ENCODE results near the gene EBLN2. TPM values are rescaled to one million over a fixed set of nuclear protein-coding genes. Genes with fewer than 3 reads are reported as not detected.

Gene EBLN2
- total RNA-seq, 1 donor from 2014 or later: 8.4 TPM

GRCh38 chr3:73069775-73070444 is 8.5 kb downstream of the EBLN2 start:
- H3K9me3 Mint-ChIP-seq: no peaks in the 10 kb centered on the region
- peaks cover 11% of the 10 kb centered on the region for H3K36me3 Mint-ChIP-seq (ENCODE audit: low read depth)
- no peaks in the 10 kb centered on the region for H3K27me3 Mint-ChIP-seq (ENCODE audit: insufficient read depth)
- peaks cover 44% of the 10 kb centered on the region for H3K4me1 Mint-ChIP-seq (ENCODE audit: low read depth)
- intact Hi-C loops (cut with micrococcal nuclease): no loop called here
- DNase-seq (ENCODE audit: low spot score): no peak
- no peak overlapping the region for H3K4me3 Mint-ChIP-seq
- no peak overlapping the region for H3K27ac Mint-ChIP-seq

- Mint-ChIP-seq H3K4me3 (no peak overlapping the region), H3K9me3 (no peaks in the 10 kb centered on the region), H3K36me3 (ENCODE audit: low read depth) (peaks cover 3% of the 10 kb centered on the region), H3K27me3 (ENCODE audit: insufficient read depth) (no peaks in the 10 kb centered on the region), H3K4me1 (ENCODE audit: low read depth) (peaks cover 42% of the 10 kb centered on the region), H3K27ac (peak overlapping the region; percentile 7)
- no peak for DNase-seq (ENCODE audit: low spot score)
- intact Hi-C loops (cut with micrococcal nuclease): no loop called here
Measured at GRCh38 chr3:73070675-73071575, 9.5 kb downstream of the EBLN2 start.

- Mint-ChIP-seq H3K36me3 (ENCODE audit: low read depth) (peaks cover 2% of the 10 kb centered on the region), H3K27ac (no peak overlapping the region), H3K27me3 (ENCODE audit: insufficient read depth) (peaks cover 2% of the 10 kb centered on the region), H3K4me3 (no peak overlapping the region), H3K9me3 (no peaks in the 10 kb centered on the region), H3K4me1 (ENCODE audit: low read depth) (peaks cover 42% of the 10 kb centered on the region)
- no peak for DNase-seq (ENCODE audit: low spot score)
- intact Hi-C loops (cut with micrococcal nuclease): no loop called here
Measured at GRCh38 chr3:73071952-73072351, 10.5 kb downstream of the EBLN2 start.

- intact Hi-C loops (cut with micrococcal nuclease): no loop called here
- H3K4me1 Mint-ChIP-seq (ENCODE audit: low read depth): peaks cover 42% of the 10 kb centered on the region
- DNase-seq (ENCODE audit: low spot score): no peak
- H3K4me3 Mint-ChIP-seq: no peak overlapping the region
- no peaks in the 10 kb centered on the region for H3K9me3 Mint-ChIP-seq
- no peak overlapping the region for H3K27ac Mint-ChIP-seq
- peaks cover 2% of the 10 kb centered on the region for H3K27me3 Mint-ChIP-seq (ENCODE audit: insufficient read depth)
- H3K36me3 Mint-ChIP-seq (ENCODE audit: low read depth): peaks cover 2% of the 10 kb centered on the region
Measured at GRCh38 chr3:73072634-73073033, 11.2 kb downstream of the EBLN2 start.

- peaks cover 42% of the 10 kb centered on the region for H3K4me1 Mint-ChIP-seq (ENCODE audit: low read depth)
- intact Hi-C loops (cut with micrococcal nuclease): no loop called here
- peaks cover 2% of the 10 kb centered on the region for H3K27me3 Mint-ChIP-seq (ENCODE audit: insufficient read depth)
- no peak overlapping the region for H3K4me3 Mint-ChIP-seq
- no peaks in the 10 kb centered on the region for H3K36me3 Mint-ChIP-seq (ENCODE audit: low read depth)
- H3K27ac Mint-ChIP-seq: no peak overlapping the region
- no peak for DNase-seq (ENCODE audit: low spot score)
- no peaks in the 10 kb centered on the region for H3K9me3 Mint-ChIP-seq
Measured at GRCh38 chr3:73073091-73073707, 11.7 kb downstream of the EBLN2 start.

GRCh38 chr3:73074781-73075180 is 13.3 kb downstream of the EBLN2 start:
- H3K9me3 Mint-ChIP-seq: no peaks in the 10 kb centered on the region
- no peak overlapping the region for H3K4me3 Mint-ChIP-seq
- DNase-seq (ENCODE audit: low spot score): no peak
- intact Hi-C loops (cut with micrococcal nuclease): no loop called here
- H3K4me1 Mint-ChIP-seq (ENCODE audit: low read depth): peaks cover 42% of the 10 kb centered on the region
- H3K36me3 Mint-ChIP-seq (ENCODE audit: low read depth): no peaks in the 10 kb centered on the region
- no peak overlapping the region for H3K27ac Mint-ChIP-seq
- peaks cover 2% of the 10 kb centered on the region for H3K27me3 Mint-ChIP-seq (ENCODE audit: insufficient read depth)

GRCh38 chr3:73080216-73080966 is 18.9 kb downstream of the EBLN2 start:
- Mint-ChIP-seq H3K9me3 (no peaks in the 10 kb centered on the region), H3K36me3 (ENCODE audit: low read depth) (no peaks in the 10 kb centered on the region), H3K4me1 (ENCODE audit: low read depth) (peaks cover 5% of the 10 kb centered on the region), H3K4me3 (no peak overlapping the region), H3K27ac (no peak overlapping the region), H3K27me3 (ENCODE audit: insufficient read depth) (peaks cover 2% of the 10 kb centered on the region)
- DNase-seq (ENCODE audit: low spot score): no peak
- intact Hi-C loops (cut with micrococcal nuclease): no loop called here

- Mint-ChIP-seq H3K9me3 (no peaks in the 10 kb centered on the region), H3K36me3 (ENCODE audit: low read depth) (no peaks in the 10 kb centered on the region), H3K27ac (no peak overlapping the region), H3K4me1 (ENCODE audit: low read depth) (peaks cover 9% of the 10 kb centered on the region), H3K27me3 (ENCODE audit: insufficient read depth) (peaks cover 2% of the 10 kb centered on the region), H3K4me3 (no peak overlapping the region)
- no peak for DNase-seq (ENCODE audit: low spot score)
- intact Hi-C loops (cut with micrococcal nuclease): no loop called here
Measured at GRCh38 chr3:73081140-73081539, 19.7 kb downstream of the EBLN2 start.

GRCh38 chr3:73084170-73084569 is 22.7 kb downstream of the EBLN2 start:
- H3K9me3 Mint-ChIP-seq: no peaks in the 10 kb centered on the region
- H3K4me3 Mint-ChIP-seq: no peak overlapping the region
- intact Hi-C loops (cut with micrococcal nuclease): no loop called here
- DNase-seq (ENCODE audit: low spot score): no peak
- H3K27ac Mint-ChIP-seq: no peak overlapping the region
- H3K4me1 Mint-ChIP-seq (ENCODE audit: low read depth): peaks cover 14% of the 10 kb centered on the region
- H3K27me3 Mint-ChIP-seq (ENCODE audit: insufficient read depth): peaks cover 5% of the 10 kb centered on the region
- H3K36me3 Mint-ChIP-seq (ENCODE audit: low read depth): no peaks in the 10 kb centered on the region

- no peak overlapping the region for H3K4me3 Mint-ChIP-seq
- peak; percentile 16 for DNase-seq (ENCODE audit: low spot score)
- intact Hi-C loops (cut with micrococcal nuclease): loop anchor here (1.0 to 5.0 kb wide), 5 partner anchors 147 to 1374 kb away; no protein-coding TSS in a partner anchor
- no peaks in the 10 kb centered on the region for H3K36me3 Mint-ChIP-seq (ENCODE audit: low read depth)
- H3K27ac Mint-ChIP-seq: no peak overlapping the region
- no peaks in the 10 kb centered on the region for H3K9me3 Mint-ChIP-seq
- peaks cover 5% of the 10 kb centered on the region for H3K27me3 Mint-ChIP-seq (ENCODE audit: insufficient read depth)
- peaks cover 9% of the 10 kb centered on the region for H3K4me1 Mint-ChIP-seq (ENCODE audit: low read depth)
Measured at GRCh38 chr3:73086071-73086494, 24.6 kb downstream of the EBLN2 start.

GRCh38 chr3:73094129-73094528 is 32.7 kb downstream of the EBLN2 start:
- no peak overlapping the region for H3K4me3 Mint-ChIP-seq
- peaks cover 2% of the 10 kb centered on the region for H3K27me3 Mint-ChIP-seq (ENCODE audit: insufficient read depth)
- intact Hi-C loops (cut with micrococcal nuclease): no loop called here
- peaks cover 6% of the 10 kb centered on the region for H3K4me1 Mint-ChIP-seq (ENCODE audit: low read depth)
- no peaks in the 10 kb centered on the region for H3K9me3 Mint-ChIP-seq
- DNase-seq (ENCODE audit: low spot score): no peak
- no peaks in the 10 kb centered on the region for H3K36me3 Mint-ChIP-seq (ENCODE audit: low read depth)
- H3K27ac Mint-ChIP-seq: no peak overlapping the region

GRCh38 chr3:73094951-73095350 is 33.5 kb downstream of the EBLN2 start:
- Mint-ChIP-seq H3K36me3 (ENCODE audit: low read depth) (no peaks in the 10 kb centered on the region), H3K4me1 (ENCODE audit: low read depth) (peaks cover 6% of the 10 kb centered on the region), H3K27ac (no peak overlapping the region), H3K4me3 (no peak overlapping the region), H3K27me3 (ENCODE audit: insufficient read depth) (peaks cover 2% of the 10 kb centered on the region), H3K9me3 (no peaks in the 10 kb centered on the region)
- DNase-seq (ENCODE audit: low spot score): no peak
- intact Hi-C loops (cut with micrococcal nuclease): no loop called here

Data from activated T-helper 1 cell treated with anti-CD3 and anti-CD28 coated beads, Interleukin-12 subunit alpha, Interleukin-12 subunit beta, Interleukin-2, Interleukin-4 antibody, amounts not matched to agents 30 ng/mL and 10 ng/mL and 1 ng/mL, durations not matched to agents 14 hours and 24 hours and 36 hours (primary cell).